ENCODE results near the gene HNF4A.

DNA sequence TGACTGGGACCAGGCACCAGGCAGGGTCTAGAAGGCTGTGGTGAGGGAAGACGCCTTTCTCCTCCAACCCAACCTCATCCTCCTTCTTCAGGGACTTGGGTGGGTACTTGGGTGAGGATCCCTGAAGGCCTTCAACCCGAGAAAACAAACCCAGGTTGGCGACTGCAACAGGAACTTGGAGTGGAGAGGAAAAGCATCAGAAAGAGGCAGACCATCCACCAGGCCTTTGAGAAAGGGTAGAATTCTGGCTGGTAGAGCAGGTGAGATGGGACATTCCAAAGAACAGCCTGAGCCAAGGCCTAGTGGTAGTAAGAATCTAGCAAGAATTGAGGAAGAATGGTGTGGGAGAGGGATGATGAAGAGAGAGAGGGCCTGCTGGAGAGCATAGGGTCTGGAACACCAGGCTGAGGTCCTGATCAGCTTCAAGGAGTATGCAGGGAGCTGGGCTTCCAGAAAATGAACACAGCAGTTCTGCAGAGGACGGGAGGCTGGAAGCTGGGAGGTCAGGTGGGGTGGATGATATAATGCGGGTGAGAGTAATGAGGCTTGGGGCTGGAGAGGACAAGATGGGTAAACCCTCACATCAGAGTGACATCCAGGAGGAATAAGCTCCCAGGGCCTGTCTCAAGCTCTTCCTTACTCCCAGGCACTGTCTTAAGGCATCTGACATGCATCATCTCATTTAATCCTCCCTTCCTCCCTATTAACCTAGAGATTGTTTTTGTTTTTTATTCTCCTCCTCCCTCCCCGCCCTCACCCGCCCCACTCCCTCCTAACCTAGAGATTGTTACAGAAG lies 75.0 kb downstream of the HNF4A start:
- TF ChIP-seq, protein P1, sequence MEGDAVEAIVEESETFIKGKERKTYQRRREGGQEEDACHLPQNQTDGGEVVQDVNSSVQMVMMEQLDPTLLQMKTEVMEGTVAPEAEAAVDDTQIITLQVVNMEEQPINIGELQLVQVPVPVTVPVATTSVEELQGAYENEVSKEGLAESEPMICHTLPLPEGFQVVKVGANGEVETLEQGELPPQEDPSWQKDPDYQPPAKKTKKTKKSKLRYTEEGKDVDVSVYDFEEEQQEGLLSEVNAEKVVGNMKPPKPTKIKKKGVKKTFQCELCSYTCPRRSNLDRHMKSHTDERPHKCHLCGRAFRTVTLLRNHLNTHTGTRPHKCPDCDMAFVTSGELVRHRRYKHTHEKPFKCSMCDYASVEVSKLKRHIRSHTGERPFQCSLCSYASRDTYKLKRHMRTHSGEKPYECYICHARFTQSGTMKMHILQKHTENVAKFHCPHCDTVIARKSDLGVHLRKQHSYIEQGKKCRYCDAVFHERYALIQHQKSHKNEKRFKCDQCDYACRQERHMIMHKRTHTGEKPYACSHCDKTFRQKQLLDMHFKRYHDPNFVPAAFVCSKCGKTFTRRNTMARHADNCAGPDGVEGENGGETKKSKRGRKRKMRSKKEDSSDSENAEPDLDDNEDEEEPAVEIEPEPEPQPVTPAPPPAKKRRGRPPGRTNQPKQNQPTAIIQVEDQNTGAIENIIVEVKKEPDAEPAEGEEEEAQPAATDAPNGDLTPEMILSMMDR (IDR thresholded peaks at IDR 0.05), result no peak
- TF ChIP-seq POLR2A (IDR thresholded peaks at IDR 0.05), result no peak

All from uterus (tissue), 2 donors.